Astrocyte (in vitro differentiated cells and primary cell): ENCODE measurements around the gene TAF3.

Experiments used
- EZH2 ChIP-seq: IDR thresholded peaks from 2 replicates; pipeline ENCODE4 v1.6.1; 2012; ENCODE audit warnings: mild to moderate bottlenecking, low read length, inconsistent platforms; ENCODE audit not compliant: insufficient read depth
- TF ChIP-seq, protein P1 (sequence below): IDR thresholded peaks from 2 replicates; pipeline ENCODE4 v1.5.1; 2011; ENCODE audit warnings: low read depth, mild to moderate bottlenecking, inconsistent platforms, low read length, moderate library complexity; ENCODE audit not compliant: insufficient read depth

DNA sequence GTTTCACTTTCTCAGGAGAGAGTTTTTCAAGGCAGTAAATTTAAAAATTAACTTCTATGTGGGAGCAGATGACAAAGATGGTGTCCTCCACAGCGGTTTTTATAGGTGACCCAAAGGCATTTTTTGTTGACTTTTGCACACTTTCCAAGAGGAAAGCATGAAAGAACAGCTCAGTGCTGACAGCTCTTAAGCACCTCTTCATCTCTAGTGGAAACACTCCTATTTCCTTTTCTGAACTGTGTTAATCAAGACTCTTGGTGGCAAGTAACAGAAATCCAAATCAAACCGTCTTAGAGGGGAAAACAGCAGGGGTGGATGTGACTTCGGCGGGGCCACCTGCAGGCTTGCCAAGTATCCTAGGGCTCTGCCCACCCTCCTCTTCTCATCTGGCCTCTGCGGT, 164.4 kb downstream of the TAF3 start:
- TF ChIP-seq, protein P1, sequence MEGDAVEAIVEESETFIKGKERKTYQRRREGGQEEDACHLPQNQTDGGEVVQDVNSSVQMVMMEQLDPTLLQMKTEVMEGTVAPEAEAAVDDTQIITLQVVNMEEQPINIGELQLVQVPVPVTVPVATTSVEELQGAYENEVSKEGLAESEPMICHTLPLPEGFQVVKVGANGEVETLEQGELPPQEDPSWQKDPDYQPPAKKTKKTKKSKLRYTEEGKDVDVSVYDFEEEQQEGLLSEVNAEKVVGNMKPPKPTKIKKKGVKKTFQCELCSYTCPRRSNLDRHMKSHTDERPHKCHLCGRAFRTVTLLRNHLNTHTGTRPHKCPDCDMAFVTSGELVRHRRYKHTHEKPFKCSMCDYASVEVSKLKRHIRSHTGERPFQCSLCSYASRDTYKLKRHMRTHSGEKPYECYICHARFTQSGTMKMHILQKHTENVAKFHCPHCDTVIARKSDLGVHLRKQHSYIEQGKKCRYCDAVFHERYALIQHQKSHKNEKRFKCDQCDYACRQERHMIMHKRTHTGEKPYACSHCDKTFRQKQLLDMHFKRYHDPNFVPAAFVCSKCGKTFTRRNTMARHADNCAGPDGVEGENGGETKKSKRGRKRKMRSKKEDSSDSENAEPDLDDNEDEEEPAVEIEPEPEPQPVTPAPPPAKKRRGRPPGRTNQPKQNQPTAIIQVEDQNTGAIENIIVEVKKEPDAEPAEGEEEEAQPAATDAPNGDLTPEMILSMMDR, result no peak
- TF ChIP-seq EZH2, result no peak
